ENCODE data around the gene KDM6A. TPM values are rescaled to one million over a fixed set of nuclear protein-coding genes. Genes with fewer than 3 reads are reported as not detected.

Gene KDM6A
- total RNA-seq, 1 experiment from 2014 or later: 21.0 TPM

DNA sequence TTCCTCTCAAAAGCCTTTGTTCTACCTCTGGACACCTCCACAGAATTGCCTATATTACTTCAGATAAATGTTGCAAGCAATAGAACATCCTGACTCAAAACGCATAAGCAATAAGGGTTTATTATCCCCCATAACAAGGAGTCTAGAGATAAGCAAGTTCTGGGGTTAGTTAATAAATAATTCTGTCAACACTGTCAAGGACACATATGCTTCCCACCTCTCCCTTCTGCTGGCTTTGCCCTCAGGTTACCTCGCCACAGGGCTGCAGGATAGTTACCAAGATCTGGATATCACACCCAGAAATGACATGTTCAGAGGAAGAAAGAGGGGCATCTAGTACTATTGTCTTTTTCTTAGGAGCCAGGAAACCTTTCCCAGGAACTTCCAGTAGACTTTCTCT, 43.2 kb upstream of the KDM6A start (continued):
- TF ChIP-seq REST (IDR thresholded peaks at IDR 0.05; ENCODE audit: low read depth) (no peak), EGR1 (IDR thresholded peaks at IDR 0.05; ENCODE audit: low read depth) (no peak), ELF1 (IDR thresholded peaks at IDR 0.05; ENCODE audit: borderline replicate concordance, low read depth) (no peak), FOSL1 (IDR thresholded peaks at IDR 0.05; ENCODE audit: low read depth) (no peak), RAD21 (IDR thresholded peaks at IDR 0.05; ENCODE audit: low read depth) (no peak), ZFX (IDR thresholded peaks at IDR 0.05) (no peak), SP1 (IDR thresholded peaks at IDR 0.05; ENCODE audit: low read depth) (no peak)

DNA sequence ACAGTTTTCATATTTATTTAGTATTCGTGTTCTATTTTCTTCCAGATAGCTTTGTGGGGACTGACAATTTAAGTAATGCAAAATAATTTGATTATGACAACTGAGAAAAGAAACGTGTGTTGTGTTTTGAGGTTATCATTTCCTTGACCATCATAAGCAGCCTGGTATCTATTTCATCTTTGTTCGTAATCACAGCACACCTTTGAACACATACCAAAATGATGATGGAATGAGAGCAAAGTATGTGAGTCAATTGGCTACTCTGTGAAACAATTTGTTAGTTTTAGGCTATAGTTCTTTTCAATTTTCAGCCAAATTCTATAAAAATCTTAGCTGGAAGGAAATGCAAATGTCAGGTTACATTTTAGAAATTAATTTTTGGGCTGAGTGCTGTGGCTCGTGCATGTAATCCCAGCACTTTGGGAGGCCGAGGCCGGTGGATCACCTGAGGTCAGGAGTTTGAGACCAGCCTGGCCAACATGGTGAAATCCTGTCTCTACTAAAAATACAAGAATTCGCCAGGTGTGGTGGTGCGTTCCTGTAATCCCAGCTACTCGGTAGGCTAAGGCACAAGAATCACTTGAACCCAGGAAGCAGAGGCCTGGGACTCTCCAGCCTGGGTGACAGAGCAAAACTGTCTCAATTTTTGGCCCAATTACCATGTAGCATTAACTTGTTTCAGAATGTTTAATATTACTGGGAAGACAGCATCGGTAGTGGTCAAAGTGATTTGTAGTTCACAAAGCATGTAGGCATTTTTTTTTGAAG, 30.3 kb upstream of the KDM6A start:
- no TSS peak for BruUV-seq (replicated peaks)
- Histone ChIP-seq H3K4me2 (ENCODE audit: low read length) (no peak overlapping the region), H3K9ac (ENCODE audit: low read length) (no peak overlapping the region), H3K36me3 (ENCODE audit: control insufficient read depth in 1 of 2, insufficient read depth in 2 of 2, low read length in 2 of 2) (no peaks in the 10 kb centered on the region), H3K79me2 (ENCODE audit: insufficient read depth, low read length) (no peaks in the 10 kb centered on the region), H3K9me2 (ENCODE audit: insufficient read depth) (no peaks in the 10 kb centered on the region), H3K27ac (ENCODE audit: low read depth, low read length) (no peak overlapping the region), H3K9me3 (ENCODE audit: control insufficient read depth in 1 of 2, insufficient read depth in 1 of 2, low read depth in 1 of 2, low read length in 2 of 2) (no peaks in the 10 kb centered on the region), H4K20me1 (ENCODE audit: insufficient read depth) (no peaks in the 10 kb centered on the region), H3K4me3 (replicated peaks in 1 of 2; ENCODE audit: low read depth in 1 of 2, low read length in 2 of 2) (no peak overlapping the region), H2AFZ (ENCODE audit: low read depth, low read length, poor library complexity, severe bottlenecking) (no peak overlapping the region), H3K4me1 (ENCODE audit: control insufficient read depth in 1 of 2, insufficient read depth in 2 of 2, low read length in 2 of 2) (no peaks in the 10 kb centered on the region), H3K27me3 (ENCODE audit: insufficient read depth, low read length) (no peaks in the 10 kb centered on the region)
- TF ChIP-seq POLR2AphosphoS5 (IDR thresholded peaks at IDR 0.05; ENCODE audit: low read depth, low read length) (no peak), EGR1 (IDR thresholded peaks at IDR 0.05; ENCODE audit: low read depth) (no peak), RAD21 (IDR thresholded peaks at IDR 0.05; ENCODE audit: low read depth) (no peak), CTCF (IDR thresholded peaks at IDR 0.05 in 2 of 3, conservative IDR thresholded peaks at IDR 0.05 in 1 of 3; ENCODE audit: borderline replicate concordance in 1 of 3, insufficient read depth in 1 of 3, low read depth in 2 of 3, low read length in 2 of 3) (no peak), CEBPB (IDR thresholded peaks at IDR 0.05; ENCODE audit: low read depth) (no peak), ATF3 (IDR thresholded peaks at IDR 0.05) (no peak)
- ATAC-seq (no peak), DNase-seq (ENCODE audit: low read depth, low spot score) (no peak)
- RAD21 ChIA-PET (ENCODE audit: low non-redundant PET in 1 of 2, low total read pairs in 2 of 2, uncharacterized antibody in 2 of 2, unreplicated experiment in 2 of 2): no interaction called here
- POLR2A ChIA-PET: no interaction called here
- CTCF ChIA-PET: no interaction called here
- intact Hi-C loops (cut with micrococcal nuclease): no loop called here

Measured in HCT116 (cell line).